Hematopoietic multipotent progenitor cell treated with erythropoietin and hydrocortisone succinate and interleukin-3 and kit ligand, for 8 days (in vitro differentiated cells): ENCODE results near the gene MAP2.
"Not testable (repeated sequence)": the region's sequence is repeated elsewhere in the genome, so short reads cannot be mapped to it uniquely, and the experiment has no call there.

Experiments
- DNase-seq: peaks from one replicate; pipeline ENCODE4 v3.0.0-alpha.2; 2015

Gene MAP2

DNA sequence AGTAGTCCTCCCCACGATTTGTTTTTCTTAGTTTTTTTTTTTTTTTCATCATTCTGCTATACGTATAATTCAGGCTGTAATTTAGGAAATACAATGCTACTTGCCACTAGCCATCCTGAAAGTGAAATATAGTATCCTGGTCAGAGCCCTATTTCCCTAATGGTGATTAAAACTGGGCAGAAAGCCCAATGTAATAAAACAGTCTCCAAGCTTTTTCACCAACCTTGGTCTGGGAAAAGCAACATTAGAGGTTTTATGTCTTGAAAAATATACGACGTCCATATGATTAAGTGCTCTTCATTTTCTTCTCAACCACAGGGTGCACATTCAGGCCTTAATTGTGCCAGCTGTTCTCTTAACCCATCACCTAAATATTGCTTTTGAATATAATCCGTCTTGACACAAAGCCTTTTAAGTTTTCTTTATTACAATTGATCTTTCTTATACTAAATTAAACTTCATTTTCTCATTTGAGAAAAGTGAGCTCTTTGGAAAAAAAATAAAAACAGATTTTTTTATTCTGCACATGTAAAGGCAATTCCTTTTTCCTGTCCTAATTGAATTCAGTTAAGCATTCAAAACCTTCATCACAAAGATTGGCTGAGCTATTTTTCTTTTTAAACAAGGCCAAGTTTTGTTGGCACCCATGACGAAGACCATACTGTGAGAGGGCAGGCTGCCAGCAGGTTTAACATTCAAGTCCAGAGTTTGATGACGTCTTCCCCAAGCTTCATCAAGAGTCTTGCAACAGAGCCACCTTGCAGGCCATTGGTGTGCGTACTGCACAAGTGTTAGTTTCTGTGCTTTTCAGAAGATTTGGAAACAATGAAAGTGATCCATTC, 52.7 kb downstream of the MAP2 start:
- DNase-seq = no peak

DNA sequence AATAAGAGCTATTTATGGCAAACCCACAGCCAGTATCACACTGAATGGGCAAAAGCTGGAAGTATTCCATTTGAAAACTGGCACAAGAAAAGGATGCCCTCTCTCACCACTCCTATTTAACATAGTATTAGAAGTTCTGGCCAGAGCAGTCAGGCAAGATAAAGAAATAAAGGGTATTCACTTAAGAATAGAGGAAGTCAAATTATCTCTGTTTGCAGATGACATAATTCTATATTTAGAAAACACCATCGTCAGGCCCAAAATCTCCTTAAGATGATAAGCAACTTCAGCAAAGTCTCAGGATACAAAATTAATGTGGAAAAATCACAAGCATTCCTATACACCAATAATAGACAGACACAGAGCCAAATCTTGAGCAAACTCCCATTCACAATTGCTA, 68.4 kb downstream of the MAP2 start:
- DNase-seq = peak; percentile 4

DNA sequence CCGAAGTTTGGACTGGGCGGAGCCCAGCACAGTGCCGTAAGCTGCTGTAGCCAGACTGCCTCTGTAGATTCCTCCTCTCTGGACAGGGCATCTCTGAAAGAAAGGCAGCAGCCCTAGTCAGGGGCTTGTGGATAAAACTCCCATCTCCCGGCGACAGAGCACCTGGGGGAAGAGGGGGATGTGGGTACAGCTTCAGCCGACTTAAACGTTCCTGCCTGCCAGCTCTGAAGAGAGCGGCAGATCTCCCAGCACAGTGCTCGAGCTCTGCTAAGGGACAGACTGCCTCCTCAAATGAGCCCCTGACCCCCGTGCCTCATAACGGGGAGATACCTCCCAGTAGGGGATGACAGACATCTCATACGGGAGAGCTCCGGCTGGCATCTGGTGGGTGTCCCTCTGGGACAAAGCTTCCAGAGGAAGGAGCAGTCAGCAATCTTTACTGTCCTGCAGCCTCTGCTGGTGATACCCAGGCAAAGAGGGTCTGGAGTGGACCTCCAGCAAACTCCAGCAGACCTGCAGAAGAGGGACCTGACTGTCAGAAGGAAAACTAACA, 71.3 kb downstream of the MAP2 start:
- DNase-seq = not testable (repeated sequence)

DNA sequence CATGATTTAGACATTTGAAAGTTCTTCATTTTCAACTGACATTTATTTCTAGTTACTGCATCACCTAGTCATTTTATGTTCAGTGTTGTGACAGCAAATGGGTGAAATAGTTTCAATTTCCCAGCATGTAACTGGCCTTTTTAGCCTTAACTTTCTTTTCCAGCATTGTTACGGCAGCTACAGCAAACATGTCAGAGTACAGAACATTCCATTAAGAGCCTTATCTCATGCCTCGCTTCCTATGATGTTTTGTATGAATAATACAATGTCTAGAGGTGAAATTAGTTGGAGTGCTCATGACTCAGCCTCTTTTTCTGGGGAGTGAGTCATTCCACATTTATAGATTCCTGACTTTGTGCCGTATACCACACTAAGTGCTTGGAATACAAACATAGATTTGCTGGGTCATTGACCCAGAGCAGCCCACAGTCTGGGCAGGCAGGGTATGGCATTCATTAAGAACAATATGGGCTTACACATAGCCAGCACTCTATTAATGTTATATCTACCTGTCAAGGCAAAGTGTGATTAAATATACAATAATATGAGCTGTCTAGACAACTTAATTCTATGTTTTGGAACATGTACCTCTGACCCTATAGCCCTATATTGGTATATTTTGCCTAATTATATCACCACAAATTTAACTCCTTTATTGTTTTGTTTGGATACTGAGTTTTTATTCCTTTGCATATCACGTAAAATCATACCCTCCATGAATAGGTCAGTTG, 72.2 kb downstream of the MAP2 start:
- DNase-seq = no peak

DNA sequence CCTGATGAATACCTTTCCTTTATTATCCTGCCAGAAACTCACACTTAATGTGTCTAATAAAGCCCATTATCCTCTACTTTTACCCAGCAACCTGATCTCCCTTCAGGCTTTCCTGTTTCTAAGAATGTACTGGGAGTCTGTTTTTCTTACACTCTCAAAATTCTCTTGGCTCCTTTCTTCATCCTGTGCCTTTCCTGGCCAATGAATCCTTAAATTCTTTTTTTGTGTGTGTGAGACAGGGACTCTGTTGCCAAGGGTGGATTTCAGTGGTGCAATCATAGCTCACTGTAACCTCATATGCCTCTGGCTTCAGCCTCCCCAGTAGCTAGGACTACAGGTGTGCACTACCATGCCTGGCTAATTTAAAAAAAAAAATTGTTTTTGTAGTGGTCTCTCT, 72.7 kb downstream of the MAP2 start:
- no peak for DNase-seq

DNA sequence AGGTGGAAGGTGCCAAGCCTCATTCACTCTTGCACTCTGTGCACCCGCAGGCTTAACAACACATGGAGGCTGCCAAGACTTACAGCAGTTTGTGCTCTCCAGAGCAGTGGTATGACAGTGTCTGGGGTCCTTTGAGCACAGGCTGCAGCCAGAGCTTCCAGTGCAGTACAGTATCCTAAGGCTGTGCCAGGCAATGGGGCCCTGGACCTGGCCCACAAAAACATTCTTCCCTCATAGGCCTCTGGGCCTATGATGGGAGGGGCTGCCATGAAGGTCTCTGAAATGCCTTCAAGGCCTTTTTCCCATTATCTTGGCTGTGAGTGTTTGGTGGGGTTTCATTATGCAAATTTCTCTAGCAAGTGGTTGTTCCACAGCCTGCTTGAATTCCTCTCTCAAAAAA, 74.8 kb downstream of the MAP2 start:
- no peak for DNase-seq

DNA sequence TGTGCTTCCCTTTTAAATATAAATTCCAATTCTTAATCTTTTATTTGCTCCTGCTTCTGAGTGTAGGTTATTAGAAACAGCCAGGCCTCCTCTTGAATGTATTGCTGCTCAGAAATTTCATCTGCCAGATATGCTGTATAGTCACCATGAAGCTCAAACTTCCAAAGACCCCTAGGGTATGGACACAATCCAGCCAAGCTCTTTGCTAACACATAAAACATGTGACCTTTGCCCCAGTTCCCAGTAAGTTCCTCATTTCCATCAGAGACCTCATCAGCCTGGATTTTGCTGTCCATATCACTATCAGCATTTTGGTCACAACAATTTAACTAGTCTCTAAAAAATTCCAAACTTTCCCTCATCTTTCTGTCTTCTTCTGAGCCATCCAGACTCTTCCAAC, 75.2 kb downstream of the MAP2 start:
- no peak for DNase-seq

DNA sequence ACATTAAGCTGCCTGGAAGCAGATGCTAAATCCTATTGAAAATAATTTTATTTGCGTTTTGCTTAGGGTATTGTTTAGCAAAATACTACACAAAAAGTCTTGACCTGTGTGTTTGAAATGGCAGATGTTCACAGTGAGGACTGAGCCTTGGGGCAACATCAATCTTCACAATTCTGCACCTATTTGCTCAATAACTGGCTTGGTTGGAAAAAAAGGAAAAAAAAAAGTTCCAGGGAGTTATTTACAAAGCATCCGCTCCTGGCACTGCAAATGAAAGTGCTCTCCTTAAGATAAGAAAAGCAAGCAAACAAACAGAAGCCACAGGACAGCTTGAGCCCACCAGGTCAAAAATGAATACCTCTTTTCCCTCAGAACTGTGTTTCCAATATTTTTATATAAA, 77.7 kb downstream of the MAP2 start:
- DNase-seq = no peak

DNA sequence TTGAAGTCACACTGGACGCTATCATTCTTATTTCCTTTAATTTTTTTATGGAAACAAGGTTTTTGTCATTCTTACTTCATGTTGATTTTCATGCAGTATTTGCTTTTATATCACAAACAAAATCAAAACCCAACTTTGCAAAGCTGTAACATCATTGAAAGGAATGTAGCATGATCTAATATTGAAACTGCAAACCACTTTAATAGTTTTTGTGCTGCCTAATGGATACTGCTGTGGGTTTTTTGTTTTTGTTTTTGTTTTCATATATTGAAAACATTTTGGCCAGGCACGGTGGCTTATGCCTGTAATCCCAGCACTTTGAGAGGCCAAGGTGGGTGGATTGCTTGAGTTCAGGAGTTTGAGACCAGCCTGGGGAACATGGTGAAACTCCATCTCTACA, 81.6 kb downstream of the MAP2 start:
- no peak for DNase-seq

DNA sequence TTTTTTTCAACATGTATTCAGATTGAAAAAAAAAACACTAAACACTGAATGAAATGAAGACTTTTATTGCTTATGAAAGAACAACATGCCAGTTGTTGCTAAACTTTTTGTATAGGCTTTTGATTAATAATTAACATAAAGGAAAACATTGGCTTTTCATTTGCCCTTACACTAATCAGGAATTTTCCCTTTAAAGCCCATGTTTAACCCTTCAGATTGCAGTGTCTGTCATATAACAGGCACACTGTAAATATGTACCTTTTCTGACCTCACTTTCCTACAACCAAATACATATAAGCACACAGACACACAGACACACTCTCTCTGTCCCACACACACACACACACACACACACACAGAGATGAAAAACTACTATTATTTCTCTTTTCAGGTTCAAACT, 84.4 kb downstream of the MAP2 start:
- no peak for DNase-seq

DNA sequence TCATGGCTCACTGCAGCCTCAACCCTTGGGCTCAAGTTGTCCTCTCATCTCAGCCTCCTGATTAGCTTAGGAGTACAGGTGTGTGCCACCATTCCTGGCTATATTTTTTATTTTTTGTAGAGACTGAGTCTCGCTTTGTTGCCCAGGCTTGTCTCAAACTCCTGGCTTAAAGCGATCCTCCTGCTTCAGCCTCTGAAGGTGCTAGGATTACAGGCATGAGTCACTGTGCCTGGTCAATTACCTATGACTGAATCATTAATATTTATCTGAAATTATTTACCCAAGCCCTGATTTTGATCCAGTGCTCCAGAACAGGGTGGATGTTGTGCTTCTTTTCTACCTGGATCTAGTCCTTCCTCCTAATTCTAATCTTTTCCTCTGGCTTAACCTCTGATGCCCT, 87.8 kb downstream of the MAP2 start:
- no peak for DNase-seq

DNA sequence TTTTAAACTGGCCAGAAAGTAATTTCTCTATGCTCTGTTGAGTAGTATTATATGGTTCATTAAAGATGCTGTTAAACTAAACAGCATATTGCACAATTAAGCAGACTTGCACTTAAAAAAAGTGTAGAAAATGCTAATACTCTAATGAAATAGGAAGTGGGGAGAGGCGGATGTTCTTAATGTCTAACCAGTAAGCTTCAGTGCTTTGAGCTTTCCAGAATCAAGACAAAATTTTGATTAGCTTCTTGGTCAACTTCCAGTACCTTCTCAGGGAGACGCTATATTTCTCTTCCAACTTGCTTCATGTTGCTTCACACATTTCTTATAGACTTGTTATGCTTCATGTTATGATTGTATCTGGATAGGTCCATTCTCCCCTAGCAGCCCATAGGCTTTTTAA, 89.1 kb downstream of the MAP2 start:
- DNase-seq = no peak

DNA sequence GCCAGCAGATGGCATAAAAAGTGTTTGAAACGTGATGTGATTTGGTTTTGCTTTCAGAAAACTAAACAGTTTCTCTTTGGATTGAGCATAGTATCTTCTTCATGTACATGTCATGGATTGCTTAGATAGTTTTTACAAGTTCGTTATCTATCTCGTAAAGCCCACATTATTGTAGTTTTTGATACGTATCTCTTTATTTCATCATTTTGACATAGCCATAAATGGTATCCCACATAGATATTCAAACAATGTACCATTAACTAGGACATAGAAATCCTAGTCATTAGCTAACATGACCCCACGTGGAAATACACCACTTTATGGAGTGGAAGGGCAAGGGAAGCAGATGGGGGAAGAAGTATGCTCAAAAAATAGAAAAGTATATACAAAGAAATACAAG, 93.6 kb downstream of the MAP2 start:
- no peak for DNase-seq

DNA sequence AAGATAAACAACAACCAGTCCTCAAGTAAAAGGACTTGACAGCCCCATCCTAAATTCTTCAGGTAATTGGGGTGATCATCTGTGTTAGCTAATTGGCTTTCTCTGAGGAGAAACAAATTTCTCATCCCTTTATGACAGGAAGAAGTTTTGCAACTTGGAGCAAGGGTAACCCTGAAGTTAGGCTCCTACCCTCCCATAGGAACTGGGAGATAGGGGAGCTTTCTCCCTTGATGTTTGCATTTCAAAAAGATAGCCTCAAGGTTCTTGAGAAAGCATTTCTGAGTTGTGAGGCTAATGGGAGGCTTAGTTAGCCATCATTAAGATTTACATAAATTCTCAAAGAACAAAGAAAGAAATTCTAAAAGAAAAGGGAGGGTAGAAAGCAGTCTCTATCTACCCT, 95.4 kb downstream of the MAP2 start:
- DNase-seq = no peak

DNA sequence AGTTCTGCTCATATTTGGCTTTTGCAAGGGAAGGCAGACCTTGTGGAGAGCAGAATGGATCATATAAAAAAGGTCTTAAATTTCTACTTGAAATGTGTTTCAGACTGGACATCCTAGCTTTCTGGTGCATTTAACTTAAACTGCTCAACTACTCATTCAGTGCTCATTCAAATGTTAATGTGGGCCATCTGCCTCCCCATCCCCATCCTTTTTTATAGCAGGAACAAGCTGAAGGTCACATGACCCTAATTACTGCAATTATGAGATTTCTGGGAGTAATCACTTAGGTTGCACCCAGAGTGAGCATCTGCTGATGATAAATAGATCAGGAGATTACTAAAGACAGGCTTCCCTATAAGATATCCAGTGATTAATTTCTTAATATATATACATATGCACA, 96.1 kb downstream of the MAP2 start:
- DNase-seq = no peak

DNA sequence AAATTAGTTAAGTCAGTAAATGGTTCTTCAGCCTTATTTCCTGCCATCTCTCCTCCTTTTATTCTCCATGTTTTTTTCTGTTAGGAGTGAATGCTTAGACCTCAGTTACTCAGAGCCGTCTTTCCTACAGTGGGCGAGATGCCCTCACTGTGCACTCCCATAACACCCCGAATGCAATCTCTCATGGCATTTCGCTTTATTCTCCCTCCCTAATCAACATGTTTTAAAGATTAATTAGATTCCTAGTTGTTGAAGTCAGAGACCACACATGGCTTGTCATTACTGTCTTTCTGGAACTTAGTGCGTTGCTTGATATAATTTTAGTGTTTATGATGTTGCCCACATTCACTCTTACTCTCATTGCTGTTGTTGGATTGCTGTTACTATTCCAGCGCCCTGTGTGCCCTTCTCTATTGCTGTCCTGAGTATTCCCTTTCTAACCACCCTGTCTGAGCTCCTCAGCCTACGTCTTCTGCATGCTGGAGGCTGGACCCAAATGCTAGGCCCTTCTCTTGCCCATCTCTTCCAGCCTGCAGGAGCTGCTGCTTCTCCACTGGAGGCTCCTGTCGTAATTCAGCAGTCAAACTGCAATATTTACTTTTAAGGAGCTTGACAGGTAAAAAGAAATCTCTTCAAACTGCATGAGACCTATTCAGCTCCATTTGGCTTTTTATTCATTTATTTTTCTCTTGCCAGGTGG, 99.3 kb downstream of the MAP2 start:
- no peak for DNase-seq

DNA sequence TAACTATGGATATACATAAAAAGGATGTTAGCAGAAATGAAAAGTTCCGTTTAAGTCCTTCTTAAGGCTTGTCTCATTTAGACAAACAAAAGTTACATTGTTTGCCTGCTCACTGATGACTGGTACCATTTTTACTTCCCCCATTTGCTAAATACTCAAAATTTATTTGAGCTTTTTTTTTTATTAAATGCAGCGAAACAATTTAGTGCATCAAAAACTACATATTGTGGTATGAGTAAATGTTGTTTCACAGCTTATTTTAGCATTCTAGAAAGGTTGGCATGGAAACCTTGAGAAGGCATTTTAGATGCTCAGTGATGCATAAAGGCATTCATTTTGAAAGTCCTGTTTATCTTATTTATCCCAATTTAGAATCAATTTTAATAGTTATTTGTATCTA, 100.0 kb downstream of the MAP2 start:
- DNase-seq = no peak

DNA sequence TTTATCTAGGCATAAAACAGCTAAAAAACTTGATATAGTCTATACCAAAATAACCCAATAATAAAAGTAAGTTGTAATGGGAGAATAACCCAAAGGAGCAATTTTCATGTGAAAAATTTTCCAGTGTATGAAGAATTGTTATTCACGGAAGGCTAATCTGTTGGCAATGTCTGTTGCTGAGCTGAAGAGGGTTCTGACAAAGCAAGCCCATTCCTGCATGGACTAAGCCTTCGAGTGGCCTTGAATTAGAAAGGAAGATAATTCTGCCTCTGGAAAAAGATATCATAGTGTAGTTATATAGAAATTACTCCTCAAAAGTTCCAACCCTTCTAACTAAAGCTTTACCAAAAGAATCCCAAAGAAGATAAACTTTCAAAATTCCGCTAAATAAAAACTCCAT, 101.5 kb downstream of the MAP2 start:
- DNase-seq = no peak

DNA sequence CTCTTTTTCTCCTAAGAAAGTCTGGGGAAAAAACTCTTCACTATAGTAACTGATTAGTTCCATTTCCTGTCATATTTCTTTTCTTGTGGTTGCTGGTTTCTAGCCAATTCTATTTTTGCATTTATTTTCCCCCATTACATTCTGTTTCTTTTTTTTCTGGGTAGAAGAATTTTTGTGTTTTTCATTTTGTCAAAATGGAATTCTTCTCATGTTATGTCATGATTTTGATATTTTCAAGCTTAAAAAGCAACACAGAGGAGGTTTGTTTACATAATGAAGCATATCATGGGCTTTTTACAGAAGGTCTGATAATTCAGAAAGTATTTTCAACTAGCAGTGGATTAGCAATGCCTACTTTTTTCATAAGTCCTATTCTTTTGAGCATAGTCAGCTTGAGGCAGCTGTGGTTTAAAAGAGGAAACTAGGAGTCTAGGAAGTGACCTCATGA, 102.0 kb downstream of the MAP2 start:
- peak; percentile 20 for DNase-seq

DNA sequence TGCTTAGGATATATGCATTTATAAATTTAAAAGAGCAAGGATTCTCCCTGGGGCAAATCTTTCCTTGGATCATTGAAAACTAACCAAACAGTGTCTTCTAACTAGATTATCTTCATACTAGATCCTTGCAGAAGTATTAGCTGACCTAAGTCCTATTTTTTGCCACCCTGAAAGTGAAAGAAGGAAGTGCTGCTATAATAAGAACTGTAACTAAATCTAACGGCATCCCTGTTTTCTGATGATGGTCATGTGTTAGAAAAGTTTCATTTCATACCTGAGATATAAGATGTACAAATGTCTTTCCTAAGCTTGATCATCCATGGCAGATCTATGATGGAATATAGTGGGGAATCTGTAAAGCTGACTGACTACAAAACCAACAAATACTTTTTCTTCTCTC, 102.7 kb downstream of the MAP2 start:
- no peak for DNase-seq

DNA sequence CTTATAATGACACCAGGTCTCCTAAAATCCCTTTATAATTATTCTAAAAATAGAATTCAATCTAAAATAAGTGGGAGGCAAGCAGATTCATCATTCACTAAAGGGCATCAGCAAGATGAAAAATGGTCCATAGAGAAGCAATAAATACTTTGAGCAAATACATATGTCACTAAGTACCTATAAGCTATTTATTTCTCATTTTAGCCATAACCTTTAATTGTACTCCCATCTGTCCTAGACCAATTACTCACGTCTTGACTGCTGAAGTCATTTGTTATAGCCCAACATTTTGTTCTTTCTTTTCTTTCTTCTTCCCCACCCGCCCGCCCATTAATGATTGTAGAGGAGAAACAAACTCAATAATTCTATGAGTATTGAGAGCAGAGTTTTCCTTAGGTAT, 105.7 kb downstream of the MAP2 start:
- DNase-seq = no peak

DNA sequence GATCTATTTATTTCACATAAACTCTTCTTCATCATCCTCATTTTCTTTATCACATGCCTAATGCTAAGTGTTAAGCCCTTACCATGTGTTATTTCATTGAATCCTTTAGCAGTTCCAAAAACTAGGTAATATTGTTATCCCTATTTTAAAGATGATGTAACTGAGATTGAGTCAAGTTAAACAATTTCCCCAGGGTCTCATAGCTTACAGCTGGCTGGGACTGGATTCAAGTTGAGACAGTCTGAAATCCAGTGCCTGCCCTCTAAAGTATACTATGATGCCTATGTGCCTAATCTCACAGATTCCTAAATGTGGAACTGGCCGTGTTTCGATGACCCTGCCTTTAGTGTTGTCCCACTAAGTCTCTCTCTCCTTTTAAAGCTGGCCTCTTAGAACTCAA, 108.5 kb downstream of the MAP2 start:
- no peak for DNase-seq

DNA sequence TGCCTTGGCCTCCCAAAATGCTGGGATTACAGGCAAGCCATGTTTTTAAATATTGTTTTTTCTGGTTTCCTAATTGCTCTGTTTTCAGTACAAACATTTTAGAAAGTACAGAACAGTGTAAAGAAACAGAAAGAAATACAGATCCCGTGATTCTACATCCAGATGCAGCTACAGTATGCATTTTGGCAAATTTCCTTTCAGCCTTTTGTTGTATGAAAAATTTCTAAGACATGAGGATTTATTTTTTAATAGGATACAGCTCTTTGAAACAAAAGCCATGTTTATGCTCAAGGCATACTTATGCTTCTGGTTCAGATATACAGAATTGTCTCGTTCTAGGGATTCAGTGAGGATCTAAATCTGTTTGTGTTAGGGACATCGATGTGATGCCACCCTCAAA, 109.5 kb downstream of the MAP2 start:
- no peak for DNase-seq

DNA sequence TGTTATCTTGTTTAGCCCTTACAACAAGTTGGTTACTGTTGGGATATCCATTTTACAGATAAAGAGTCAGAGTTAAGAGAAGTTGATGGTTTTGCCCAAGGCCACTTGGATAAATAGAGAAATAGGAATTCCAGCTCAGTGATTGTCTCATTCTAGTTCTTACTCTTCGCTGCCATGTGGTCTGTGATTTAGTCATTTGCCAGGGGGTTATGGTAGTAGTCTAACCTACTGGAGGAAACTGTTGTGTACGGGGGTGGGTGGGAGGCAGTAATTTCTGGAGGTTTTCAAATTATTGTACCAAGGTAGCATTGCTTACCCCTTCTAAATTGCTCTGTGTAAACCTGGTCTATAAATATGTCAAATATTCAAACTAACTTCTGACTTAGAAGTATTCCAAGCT, 110.4 kb downstream of the MAP2 start:
- no peak for DNase-seq
